ENCODE results near the gene POLA1. TPM values are rescaled to one million over a fixed set of nuclear protein-coding genes. Genes with fewer than 3 reads are reported as not detected.
"Not testable (repeated sequence)": the region's sequence is repeated elsewhere in the genome, so short reads cannot be mapped to it uniquely, and the experiment has no call there.

Gene POLA1
- total and polyA plus RNA-seq, 11 donors, result 1.9 to 8.1 (median 6.5) TPM

GRCh38 chrX:24862343-24862742 is 168.6 kb downstream of the POLA1 start:
- H3K27me3 ChIP-seq, result no peaks in the 10 kb centered on the region
- no peak overlapping the region for H3K27ac ChIP-seq
- ATAC-seq (no peak), DNase-seq (no peak)
- H3K9me3 ChIP-seq, result no peaks in the 10 kb centered on the region
- WGBS, 4 donors, result 43 to 83% (median 61%) methylated on average over 2 of the region's 2 CpGs
- TF ChIP-seq, protein P1, sequence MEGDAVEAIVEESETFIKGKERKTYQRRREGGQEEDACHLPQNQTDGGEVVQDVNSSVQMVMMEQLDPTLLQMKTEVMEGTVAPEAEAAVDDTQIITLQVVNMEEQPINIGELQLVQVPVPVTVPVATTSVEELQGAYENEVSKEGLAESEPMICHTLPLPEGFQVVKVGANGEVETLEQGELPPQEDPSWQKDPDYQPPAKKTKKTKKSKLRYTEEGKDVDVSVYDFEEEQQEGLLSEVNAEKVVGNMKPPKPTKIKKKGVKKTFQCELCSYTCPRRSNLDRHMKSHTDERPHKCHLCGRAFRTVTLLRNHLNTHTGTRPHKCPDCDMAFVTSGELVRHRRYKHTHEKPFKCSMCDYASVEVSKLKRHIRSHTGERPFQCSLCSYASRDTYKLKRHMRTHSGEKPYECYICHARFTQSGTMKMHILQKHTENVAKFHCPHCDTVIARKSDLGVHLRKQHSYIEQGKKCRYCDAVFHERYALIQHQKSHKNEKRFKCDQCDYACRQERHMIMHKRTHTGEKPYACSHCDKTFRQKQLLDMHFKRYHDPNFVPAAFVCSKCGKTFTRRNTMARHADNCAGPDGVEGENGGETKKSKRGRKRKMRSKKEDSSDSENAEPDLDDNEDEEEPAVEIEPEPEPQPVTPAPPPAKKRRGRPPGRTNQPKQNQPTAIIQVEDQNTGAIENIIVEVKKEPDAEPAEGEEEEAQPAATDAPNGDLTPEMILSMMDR (IDR thresholded peaks at IDR 0.05), result no peak
- no peak for TF ChIP-seq POLR2A (IDR thresholded peaks at IDR 0.05)
- H3K4me3 ChIP-seq, result no peak overlapping the region
- H3K36me3 ChIP-seq, result no peaks in the 10 kb centered on the region
- intact Hi-C loops (cut with DNase I), result no loop called here
- no peaks in the 10 kb centered on the region for H3K4me1 ChIP-seq

DNA sequence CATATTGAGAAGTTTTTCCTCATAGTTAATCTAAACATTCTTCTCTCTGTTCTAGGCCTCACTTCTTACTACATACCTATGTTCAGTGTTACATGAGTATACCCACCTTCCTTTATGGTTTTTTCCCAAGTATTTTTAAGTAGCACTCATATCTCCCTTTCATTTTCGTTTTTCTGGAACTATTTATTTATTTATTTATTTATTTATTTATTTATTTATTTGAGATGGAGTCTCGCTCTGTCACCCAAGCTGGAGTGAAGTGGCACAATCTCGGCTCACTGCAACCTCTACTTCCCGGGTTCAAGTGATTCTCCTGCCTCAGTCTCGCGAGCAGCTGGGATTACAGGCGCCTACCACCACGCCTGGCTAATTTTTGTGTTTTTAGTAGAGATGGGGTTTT is 170.1 kb downstream of the POLA1 start:
- H3K9me3 ChIP-seq; H3K27me3 ChIP-seq; H3K4me3 ChIP-seq; ATAC-seq; H3K4me1 ChIP-seq; H3K27ac ChIP-seq; intact Hi-C loops (cut with DNase I); H3K36me3 ChIP-seq; DNase-seq: not testable (repeated sequence)
- 90 to 99% (median 95%) methylated on average over 8 of the region's 8 CpGs for WGBS, 4 donors

DNA sequence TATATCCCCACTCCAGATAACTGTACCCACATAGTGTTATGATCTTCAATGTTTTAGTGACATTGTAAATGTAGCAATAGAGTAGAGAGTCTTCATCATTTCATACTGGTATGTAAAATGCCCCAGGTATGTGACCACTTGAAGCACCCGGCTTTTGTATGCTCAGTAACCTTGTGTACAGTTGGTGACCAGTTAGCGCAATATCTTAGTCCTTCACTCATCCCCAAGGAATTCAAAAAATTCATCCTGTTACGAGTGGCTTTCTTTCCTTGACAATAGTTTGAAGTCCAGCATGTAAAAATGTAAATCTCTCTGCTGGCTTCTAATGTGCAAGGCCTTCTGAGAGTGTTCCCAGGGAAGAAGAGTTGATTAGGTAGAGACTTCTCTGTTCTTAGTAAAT is 176.4 kb downstream of the POLA1 start:
- no peak for DNase-seq
- H3K27ac ChIP-seq, result no peak overlapping the region
- no peaks in the 10 kb centered on the region for H3K4me1 ChIP-seq
- H3K27me3 ChIP-seq, result peaks cover 0 to 4% (median 0%) of the 10 kb centered on the region in 9 donors
- H3K9me3 ChIP-seq, result no peaks in the 10 kb centered on the region
- WGBS, 4 donors, result 81 to 96% (median 90%) methylated on average over 3 of the region's 3 CpGs
- intact Hi-C loops (cut with DNase I), result no loop called here
- no peak overlapping the region for H3K4me3 ChIP-seq
- no peak for ATAC-seq
- TF ChIP-seq POLR2A (IDR thresholded peaks at IDR 0.05), result no peak
- TF ChIP-seq, protein P1 (IDR thresholded peaks at IDR 0.05), result no peak
- H3K36me3 ChIP-seq, result no peaks in the 10 kb centered on the region

DNA sequence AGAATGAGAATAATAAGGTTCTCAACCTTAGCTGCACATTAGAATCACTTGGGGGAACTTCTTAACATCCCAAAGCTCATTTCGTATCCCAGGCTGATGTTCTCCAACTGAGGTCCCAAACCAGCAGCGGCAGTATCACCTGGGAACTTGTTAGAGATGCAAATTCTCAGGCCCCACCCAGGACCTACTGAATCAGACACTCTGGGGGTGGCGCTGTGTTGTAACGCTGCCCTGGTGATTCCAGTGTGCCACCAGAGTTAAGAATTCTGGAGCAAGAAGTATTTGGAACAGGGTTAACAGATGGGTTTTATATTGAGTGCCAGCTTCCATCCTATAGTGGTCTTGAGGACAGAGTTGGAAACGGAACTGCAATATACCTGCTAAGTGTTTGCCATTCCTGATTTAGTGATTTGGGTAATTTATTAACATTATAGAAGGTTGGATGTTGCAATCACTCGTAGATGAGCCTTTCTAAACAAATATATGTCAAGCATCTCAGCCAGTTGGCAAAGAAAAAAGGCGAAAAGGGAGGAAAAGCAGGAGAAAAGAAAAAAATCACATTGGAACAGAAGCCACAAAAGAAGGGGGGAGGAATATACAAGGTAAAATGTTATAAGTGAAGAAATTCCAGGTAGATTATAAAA is 181.0 kb downstream of the POLA1 start:
- Histone ChIP-seq H3K4me1 (no peaks in the 10 kb centered on the region), H3K27me3 (peaks cover 0 to 4% (median 0%) of the 10 kb centered on the region in 9 donors), H3K27ac (no peak overlapping the region), H3K9me3 (no peaks in the 10 kb centered on the region), H3K36me3 (no peaks in the 10 kb centered on the region), H3K4me3 (no peak overlapping the region)
- intact Hi-C loops (cut with DNase I), result no loop called here
- ATAC-seq (no peak), DNase-seq (no peak)
- 54 to 89% (median 71%) methylated on average over 7 of the region's 7 CpGs for WGBS, 4 donors
- TF ChIP-seq, protein P1 (IDR thresholded peaks at IDR 0.05), result no peak

All from heart left ventricle (tissue), 16 donors.